GM15510 (cell line): ENCODE measurements around the gene APEH.
A peak's percentile ranks its signal among the peaks of the same experiment; 100 is the strongest.

ENCODE experiments used
- POLR2A ChIP-seq: IDR thresholded peaks from 3 replicates; pipeline ENCODE4 v1.6.1; 2011; ENCODE audit warnings: borderline replicate concordance; ENCODE audit not compliant: insufficient read length; ENCODE audit errors: extremely low read depth

Gene APEH

DNA sequence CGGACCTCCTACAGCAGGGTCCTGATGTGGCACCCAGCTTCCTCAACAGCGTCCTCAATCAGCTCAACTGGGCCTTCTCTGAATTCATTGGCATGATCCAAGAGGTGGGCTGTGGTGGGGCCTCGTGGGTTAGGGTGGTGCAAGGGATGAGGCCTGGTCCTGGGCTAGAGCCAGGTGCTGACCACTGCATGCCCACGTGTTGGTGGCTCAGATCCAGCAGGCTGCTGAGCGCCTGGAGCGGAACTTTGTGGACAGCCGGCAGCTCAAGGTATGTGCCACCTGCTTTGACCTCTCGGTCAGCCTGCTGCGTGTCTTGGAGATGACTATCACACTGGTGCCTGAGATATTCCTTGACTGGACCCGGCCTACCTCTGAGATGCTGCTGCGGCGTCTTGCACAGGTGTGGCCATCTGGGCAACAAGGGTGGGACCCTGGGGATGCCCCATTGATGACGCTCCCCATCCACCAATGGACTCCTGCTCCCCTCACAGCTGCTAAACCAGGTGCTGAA is 41.5 kb downstream of the APEH start:
- no peak for TF ChIP-seq POLR2A

DNA sequence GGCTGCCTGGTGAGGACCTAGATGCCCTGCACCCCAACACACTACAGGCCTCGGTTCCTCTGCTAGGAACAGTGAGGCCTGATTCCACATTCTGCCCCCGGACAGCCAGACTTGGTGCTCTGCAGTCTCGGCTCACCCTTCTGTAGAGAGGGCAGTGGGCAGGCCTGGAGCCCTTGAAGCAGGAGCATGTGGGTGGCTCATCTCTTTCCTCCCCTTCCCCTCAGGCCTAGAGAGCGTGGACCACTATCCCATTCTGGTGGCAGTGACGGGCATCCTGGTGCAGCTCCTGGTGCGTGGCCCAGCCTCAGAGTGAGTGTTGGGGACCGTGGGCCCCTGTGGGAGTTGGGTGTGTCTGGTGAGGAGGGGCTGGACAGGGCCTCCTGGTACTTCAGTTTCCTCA is 42.0 kb downstream of the APEH start:
- no peak for TF ChIP-seq POLR2A

DNA sequence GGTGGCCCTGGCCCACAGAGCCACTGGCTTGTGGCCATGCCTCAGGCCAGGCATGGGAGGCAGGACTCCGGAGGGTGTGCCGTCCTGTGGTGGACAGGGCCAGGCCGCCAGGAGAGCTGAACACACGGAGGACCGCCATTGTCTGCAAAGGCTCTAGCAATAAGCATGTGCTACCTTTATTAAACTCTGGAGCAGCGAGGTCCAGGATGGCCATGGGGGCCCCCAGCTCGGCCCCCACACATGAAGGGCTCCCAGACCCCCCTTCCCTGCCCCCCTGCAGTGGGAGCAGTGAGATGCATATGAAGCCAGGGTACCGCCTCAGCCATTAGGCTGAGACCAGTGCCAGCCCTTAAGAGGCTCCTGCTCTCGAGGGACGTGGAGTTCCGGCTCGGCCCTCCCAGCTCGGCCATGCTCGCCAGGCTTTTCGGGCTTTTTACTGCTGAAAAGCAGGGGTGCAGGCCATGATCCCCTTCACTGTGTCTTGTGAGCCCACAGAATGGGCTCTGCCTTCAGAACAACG is 42.6 kb downstream of the APEH start:
- TF ChIP-seq POLR2A = no peak

DNA sequence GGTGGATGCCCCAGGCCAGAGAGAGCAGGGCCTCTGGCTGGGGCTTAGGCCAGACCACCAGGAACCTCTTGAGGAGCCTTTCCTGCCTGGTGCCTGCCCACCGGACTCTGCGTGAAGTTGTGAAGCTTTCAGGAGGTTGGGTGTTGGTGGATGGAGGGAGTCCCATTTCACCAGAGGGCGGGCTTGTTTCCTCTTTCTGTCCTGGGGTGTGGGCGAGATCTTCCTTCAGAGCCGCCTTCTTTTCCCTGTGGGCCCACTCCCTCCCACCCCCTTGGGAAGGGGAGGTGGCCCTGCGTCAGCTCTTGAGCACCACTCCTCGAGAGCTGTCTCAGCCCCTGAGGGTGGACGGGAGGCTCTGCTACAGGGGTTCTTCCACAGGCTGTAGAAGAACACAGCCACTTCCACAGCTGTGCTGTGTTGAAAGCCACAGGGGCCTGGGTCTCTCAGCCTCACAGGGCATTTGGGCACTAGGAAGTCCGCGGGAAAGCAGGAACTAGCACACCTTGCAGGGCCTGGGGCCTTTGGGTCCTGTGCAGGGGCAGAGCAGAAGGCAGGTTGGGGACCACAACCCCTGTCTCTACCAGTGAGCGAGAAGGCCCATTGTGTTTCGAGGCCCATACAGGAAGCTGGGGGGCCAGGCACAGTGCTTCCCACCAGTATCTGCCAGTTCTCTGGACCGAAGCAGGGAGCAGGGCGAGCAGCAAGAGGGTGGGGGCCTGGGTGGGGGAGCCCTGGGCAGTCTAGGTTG is 43.2 kb downstream of the APEH start:
- TF ChIP-seq POLR2A = no peak

DNA sequence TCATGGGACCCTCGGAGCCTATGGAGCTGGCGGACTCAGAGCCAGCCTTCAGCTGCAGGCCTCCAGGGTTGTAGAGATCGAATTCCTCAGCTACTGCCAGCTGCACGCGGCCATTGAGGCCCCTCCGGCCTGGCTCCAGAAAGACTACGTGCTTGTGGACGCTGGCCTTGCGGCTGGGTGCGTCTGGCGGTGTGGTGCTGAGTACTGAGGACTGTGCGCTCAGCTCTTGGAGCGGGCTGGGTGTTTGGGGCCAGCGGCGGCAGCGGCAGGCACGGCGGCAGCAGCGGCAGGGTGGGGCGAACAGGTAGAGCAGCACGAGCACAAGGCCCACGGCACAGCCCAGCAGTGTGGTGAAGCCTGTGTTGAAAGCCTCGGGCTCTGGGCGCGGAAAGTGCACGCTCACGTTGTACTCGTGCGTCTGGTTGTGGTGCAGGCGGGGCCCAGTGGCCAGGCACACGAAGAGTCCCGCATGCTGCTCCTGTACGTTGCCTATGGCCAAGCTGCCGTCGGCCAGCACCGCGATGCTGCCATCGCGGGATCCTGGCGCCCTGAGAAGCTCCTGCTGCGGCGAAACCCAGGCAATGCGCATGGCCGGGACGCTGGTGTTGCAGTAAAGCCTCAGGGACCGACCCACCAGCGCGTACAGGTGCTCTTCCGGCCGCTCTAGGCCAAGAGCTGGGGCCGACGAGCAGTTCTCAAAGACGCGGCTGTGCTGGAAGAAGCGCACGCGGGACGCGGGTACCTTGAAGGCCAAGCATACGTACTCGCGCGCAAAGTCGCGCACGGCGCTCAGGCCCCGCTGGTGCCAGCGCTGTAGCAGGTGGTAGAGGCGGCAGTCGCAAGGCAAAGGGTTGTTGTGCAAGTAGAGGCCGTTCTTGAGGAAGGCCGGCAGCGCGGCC is 44.1 kb downstream of the APEH start:
- no peak for TF ChIP-seq POLR2A

DNA sequence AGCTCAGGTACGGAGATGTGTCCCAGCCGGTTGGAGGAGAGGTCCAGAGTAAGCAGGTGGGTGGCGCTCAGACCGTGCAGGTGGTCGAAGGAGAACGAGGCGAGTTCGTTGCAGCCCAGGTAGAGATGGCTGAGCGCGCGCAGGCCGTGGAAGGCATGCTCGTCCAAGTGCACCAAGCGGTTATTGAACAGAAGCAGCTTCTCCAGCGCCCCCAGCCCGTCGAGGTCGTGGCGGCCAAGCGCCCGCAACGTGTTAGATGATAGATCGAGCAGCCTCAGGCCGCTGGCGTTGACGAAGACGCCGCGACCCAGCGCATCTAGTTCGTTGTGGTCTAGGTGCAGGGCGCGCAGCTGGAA is 44.7 kb downstream of the APEH start:
- TF ChIP-seq POLR2A = no peak

DNA sequence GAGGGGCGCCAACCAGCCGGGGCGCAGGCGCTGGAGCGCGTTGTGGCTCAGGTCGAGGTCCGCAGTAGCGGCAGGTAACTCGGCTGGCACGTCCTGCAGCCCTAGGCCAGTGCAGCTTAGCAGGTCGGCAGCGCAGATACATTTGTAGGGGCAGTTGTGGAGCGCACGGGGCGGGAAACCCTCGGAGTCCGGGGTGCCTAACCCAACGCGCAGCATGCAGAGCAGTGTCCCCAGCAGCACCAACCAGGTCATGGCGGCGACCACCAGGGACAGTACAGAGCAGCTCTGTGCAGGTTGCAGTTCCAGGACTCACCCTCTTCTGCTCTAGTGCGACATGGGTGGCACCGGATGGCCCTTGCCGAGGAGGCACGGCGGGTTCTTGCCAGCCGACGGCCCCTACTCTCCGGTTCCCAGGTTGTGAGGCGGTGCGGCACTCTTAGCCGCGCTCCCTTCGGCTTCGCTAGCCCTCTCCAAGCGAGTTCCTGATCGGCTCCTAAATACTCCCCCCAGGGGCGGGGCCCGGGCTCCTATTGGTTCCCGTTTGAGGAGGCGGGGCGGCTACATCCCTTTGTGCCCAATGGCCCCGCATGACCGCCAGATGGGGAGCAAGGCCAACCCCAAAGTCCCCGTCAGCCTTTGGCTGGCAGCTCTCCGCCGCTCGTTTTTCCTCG is 45.2 kb downstream of the APEH start, which contains the start of gene AMIGO3:
Gene AMIGO3 (minus strand): TSS at position 471 of the 671 bp plus-strand sequence. CDS start 219 bp downstream, at position 252.
- peak; percentile 76 for TF ChIP-seq POLR2A

DNA sequence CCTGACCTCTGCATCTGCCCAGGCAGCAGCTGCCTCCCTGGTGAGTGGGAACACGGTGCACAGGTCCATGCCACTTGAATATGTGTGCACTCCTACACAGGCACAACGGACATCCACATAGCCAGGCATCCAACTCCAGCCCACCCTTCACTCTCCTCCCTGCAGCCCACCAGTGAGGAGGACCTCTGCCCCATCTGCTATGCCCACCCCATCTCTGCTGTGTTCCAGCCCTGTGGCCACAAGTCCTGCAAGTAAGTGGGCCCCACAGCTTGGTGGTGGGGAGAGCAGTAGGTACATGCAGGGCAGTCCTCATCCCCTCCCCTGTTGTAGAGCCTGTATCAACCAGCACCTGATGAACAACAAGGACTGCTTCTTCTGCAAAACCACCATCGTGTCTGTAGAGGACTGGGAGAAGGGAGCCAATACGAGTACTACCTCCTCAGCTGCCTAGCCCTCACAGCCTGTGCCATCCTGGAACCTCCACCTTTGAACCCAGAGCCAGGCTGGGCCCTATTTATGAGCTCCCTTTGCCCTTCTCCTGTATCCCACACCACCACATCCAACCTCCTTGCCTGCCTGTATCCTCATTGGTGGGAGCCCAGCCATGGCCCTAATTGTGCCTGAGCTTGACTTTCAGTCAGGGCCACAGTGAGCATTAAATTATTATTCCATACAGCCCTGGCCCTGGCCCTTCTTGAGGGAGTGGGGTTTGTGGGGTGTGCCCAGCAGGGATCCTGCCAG is 46.9 kb downstream of the APEH start:
- TF ChIP-seq POLR2A = peak; percentile 21

DNA sequence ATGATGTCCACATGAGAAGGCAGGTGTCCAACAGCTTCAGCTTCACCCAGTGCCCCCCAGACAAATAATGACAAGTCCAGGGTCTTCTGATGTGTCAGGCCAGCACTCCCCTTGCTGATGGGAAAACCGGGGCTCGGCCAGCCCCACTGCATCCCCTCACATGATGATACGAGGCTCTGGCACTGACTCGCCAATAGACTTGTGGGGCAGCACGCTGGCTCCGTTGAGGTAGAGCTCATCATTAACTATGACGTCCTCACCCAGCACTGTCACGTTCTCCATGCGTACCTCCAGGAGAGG is 47.4 kb downstream of the APEH start:
- no peak for TF ChIP-seq POLR2A

DNA sequence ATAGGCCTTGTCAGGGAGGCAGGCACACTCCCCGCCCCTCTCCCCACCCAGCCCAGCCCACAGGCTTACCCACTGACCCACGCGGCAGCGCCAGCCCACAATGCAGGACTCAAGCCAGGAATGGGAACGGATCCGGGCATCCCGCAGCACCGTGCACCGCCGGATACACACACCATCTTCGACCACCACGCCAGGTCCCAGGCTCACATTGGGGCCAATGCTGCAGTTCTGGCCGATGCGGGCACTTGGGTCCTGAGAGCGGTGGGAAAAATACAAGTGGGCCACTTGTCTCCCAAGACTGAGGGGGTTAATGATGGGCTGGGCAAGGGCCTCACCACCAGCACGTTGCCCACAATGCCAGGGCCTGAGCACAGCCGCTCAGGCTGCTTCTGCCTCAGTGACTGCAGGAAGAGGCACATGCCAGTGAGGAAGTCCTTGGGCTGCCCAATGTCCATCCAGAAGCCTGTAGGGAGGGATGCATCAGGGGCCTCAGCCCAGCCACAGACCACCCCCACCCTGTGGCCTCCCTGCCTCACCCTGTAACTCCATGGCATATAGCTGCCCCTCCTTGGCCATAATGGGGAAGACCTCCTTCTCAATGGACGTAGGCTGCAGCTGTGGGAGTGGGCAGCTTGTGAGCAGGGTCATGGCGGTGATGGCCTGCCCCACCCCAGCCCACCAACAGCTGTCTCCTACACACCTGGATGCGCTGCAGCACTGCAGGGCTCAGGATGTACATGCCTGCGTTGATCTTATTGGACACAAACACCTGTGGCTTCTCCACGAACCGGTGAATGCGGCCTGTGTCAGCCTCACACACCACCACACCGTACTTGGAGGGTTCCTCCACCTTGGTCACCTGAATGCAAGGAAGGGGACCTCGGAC is 48.0 kb downstream of the APEH start:
- TF ChIP-seq POLR2A = no peak

DNA sequence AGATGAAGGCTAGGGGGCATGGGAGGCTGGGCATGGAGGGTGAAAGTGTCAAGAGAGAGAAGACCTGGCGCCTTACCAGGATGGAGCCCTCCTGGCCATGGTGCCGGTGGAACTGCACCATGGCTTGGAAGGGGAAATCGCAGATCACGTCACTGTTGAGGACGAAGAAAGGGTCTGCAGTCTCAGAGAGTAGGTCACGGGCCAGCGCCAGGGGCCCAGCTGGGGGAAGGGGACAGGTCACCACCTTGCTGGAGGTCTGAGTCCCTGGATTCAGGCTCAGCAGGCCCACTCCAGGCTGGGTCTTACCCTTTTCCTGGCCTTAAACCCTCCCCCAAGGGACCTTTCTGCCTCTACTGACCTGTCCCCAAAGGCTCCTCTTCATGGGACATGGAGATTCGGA is 48.7 kb downstream of the APEH start:
- no peak for TF ChIP-seq POLR2A

DNA sequence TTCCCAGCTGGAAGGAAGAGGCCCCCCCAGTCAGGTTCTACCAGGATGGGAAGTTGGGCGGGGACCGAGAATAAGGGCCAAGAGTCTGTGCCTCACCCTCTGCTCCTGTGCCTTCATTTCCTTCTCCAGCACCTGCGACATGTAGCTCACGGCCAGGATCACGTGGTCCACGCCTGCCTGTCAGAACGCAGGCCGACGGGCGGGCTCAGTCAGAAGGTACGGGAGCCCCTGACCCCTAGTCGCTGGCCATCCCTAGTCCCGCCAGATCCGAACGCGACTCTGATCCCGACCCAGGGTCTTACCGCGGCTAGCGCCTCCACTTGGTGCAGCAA is 49.1 kb downstream of the APEH start:
- TF ChIP-seq POLR2A = no peak
